K562 (cell line): Measurements from ENCODE around the gene AZU1. TPM values are rescaled to one million over a fixed set of nuclear protein-coding genes. Genes with fewer than 3 reads are reported as not detected.

Experiments used
- ATAC-seq: fragments of 200-7000 bp; cut with Tn5 transposase; 3 replicates; pipeline ENCODE4 v1.9.1; 2020; ENCODE audit warnings: moderate library complexity
- BruUV-seq: library from RNA; stranded (reverse); fragments of 400-500 nt; replicated peaks from 2 replicates; lab custom pipeline; 2021; lab: Mats Ljungman, UMichigan
- CTCF ChIA-PET: fragments of 300-600 bp; formaldehyde crosslinking; extraction: SDS; loops from one replicate; lab custom pipeline; 2021; ENCODE audit warnings: low intra/inter-chr PET ratio; lab: Yijun Ruan, JAX
- POLR2A ChIA-PET: fragments of 300-600, 350-650 bp; sonication (Branson Sonifier 250); formaldehyde crosslinking; extraction: SDS; loops from one replicate; lab custom pipeline; 2021; ENCODE audit warnings: antibody characterized with exemption, inconsistent platforms; lab: Yijun Ruan, JAX
- DNase-seq, 4 experiments: peaks; one replicate each; pipeline versions ENCODE4 v3.0.0 to v3.0.0-alpha.2; 2011 to 2018; ENCODE audit warnings: low spot score in 3 of 4, mixed read lengths in 3 of 4; ENCODE audit errors: extremely low read depth in 1 of 4
- FAIRE-seq: peaks from 2 replicates; lab custom pipeline; 2011; peaks lifted over from hg19 to GRCh38; lab: Jason Lieb, UNC
- H2AFZ ChIP-seq: 2 replicates; pipeline ENCODE4 v1.6.0; 2011; ENCODE audit warnings: low read depth, low read length, control low read depth, inconsistent platforms
- H3K27ac ChIP-seq: fragments of 200-600 bp; 3 replicates; pipeline ENCODE4 v1.8.0; 2011; ENCODE audit warnings: low read depth, mild to moderate bottlenecking, control low read depth, inconsistent platforms, low read length, moderate library complexity, mixed read lengths; ENCODE audit errors: extremely low read depth
- H3K27me3 ChIP-seq, 2 experiments: fragments of 300-600 bp in 1 of 2; 2 replicates in 1 of 2; 3 replicates in 1 of 2; pipeline versions ENCODE4 v1.6.0 to v1.8.0; 2011; ENCODE audit warnings: inconsistent platforms in 2 of 2, low read length in 2 of 2, mild to moderate bottlenecking in 1 of 2, mixed read lengths in 1 of 2, moderate library complexity in 1 of 2; ENCODE audit not compliant: control insufficient read depth in 2 of 2, insufficient read depth in 2 of 2
- H3K36me3 ChIP-seq: fragments of 300-600 bp; 3 replicates; pipeline ENCODE4 v1.8.0; 2011; ENCODE audit warnings: mild to moderate bottlenecking, low read length, inconsistent platforms; ENCODE audit not compliant: control insufficient read depth, insufficient read depth
- H3K4me1 ChIP-seq, 2 experiments: fragments of 200-600 bp in 1 of 2; replicated peaks in 1 of 2; 2 replicates in 1 of 2; 3 replicates in 1 of 2; pipeline versions ENCODE4 v1.5.1 to v1.8.0; 2011; ENCODE audit warnings: inconsistent platforms in 2 of 2, low read length in 2 of 2, mild to moderate bottlenecking in 1 of 2, mixed read lengths in 1 of 2, moderate library complexity in 1 of 2; ENCODE audit not compliant: control insufficient read depth in 2 of 2, insufficient read depth in 2 of 2
- H3K4me2 ChIP-seq: 2 replicates; pipeline ENCODE4 v1.6.1; 2011; ENCODE audit warnings: low read length, control low read depth, inconsistent platforms, mixed read lengths; ENCODE audit not compliant: insufficient read depth
- H3K4me3 ChIP-seq: fragments of 200-600 bp; sonication (generic), shearing (Covaris generic); 2 replicates; pipeline ENCODE4 v1.5.1; 2016; ENCODE audit warnings: control low read depth, inconsistent platforms
- H3K79me2 ChIP-seq: fragments of 200-600 bp; 3 replicates; pipeline ENCODE4 v1.8.0; 2011; ENCODE audit warnings: low read length, inconsistent platforms; ENCODE audit not compliant: control insufficient read depth, insufficient read depth
- H3K9ac ChIP-seq, 2 experiments: 2 replicates each; pipeline versions ENCODE4 v1.6.0 to v1.6.1; 2011; ENCODE audit warnings: low read depth in 2 of 2, low read length in 2 of 2, control low read depth in 1 of 2, inconsistent platforms in 1 of 2, mild to moderate bottlenecking in 1 of 2, mixed read lengths in 1 of 2; ENCODE audit not compliant: insufficient read depth in 1 of 2
- H3K9me1 ChIP-seq: one replicate; pipeline ENCODE4 v1.6.0; 2011; ENCODE audit warnings: inconsistent platforms, mild to moderate bottlenecking, low read length, moderate library complexity; ENCODE audit not compliant: control insufficient read depth, insufficient read depth
- H3K9me3 ChIP-seq: replicated peaks from 2 replicates; pipeline ENCODE4 v1.5.1; 2011; ENCODE audit warnings: low read depth, low read length, inconsistent platforms; ENCODE audit not compliant: control insufficient read depth, insufficient read depth
- H4K20me1 ChIP-seq: replicated peaks from 2 replicates; pipeline ENCODE4 v1.6.1; 2011; ENCODE audit warnings: low read length, inconsistent platforms, mixed read lengths; ENCODE audit not compliant: control insufficient read depth, insufficient read depth
- HNRNPL ChIP-seq: fragments of 200-400 bp; formaldehyde crosslinking; IDR thresholded peaks from 2 replicates; pipeline ENCODE4 v1.6.1; 2017; ENCODE audit warnings: low read depth, mild to moderate bottlenecking, low read length
- JUND ChIP-seq, 2 experiments: IDR thresholded peaks; 2 replicates in 1 of 2; 3 replicates in 1 of 2; pipeline ENCODE4 v1.6.1; 2011; ENCODE audit warnings: borderline replicate concordance in 2 of 2, low read depth in 2 of 2, low read length in 2 of 2, improper control_type of control experiment in 1 of 2, missing biosample characterization in 1 of 2, missing genetic modification characterization in 1 of 2, missing genetic modification reagents in 1 of 2
- POLR2G ChIP-seq: fragments of 200-400 bp; formaldehyde crosslinking; IDR thresholded peaks from 2 replicates; pipeline ENCODE4 v1.6.1; 2017; ENCODE audit warnings: low read depth, mild to moderate bottlenecking, antibody characterized with exemption, low read length, moderate library complexity
- RBFOX2 ChIP-seq: fragments of 200-400 bp; formaldehyde crosslinking; IDR thresholded peaks from 2 replicates; pipeline ENCODE4 v1.6.1; 2017; ENCODE audit warnings: low read depth, mild to moderate bottlenecking, low read length, moderate library complexity
- RBM22 ChIP-seq: fragments of 200-400 bp; formaldehyde crosslinking; IDR thresholded peaks from 2 replicates; pipeline ENCODE4 v1.6.1; 2018; ENCODE audit warnings: low read length, low read depth; ENCODE audit not compliant: poor library complexity, severe bottlenecking
- RBM39 ChIP-seq: fragments of 200-400 bp; formaldehyde crosslinking; optimal IDR thresholded peaks from 2 replicates; pipeline ENCODE3; 2018; ENCODE audit warnings: low read depth, low read length
- TFAP4 ChIP-seq: sonication (generic); formaldehyde crosslinking; IDR thresholded peaks from 2 replicates; pipeline ENCODE4 v1.8.0; 2022; ENCODE audit warnings: missing genetic modification reagents, mild to moderate bottlenecking, moderate library complexity, borderline replicate concordance
- VEZF1 ChIP-seq: fragments of 200-800 bp; sonication (Bioruptor generic); IDR thresholded peaks from 2 replicates; pipeline ENCODE4 v1.6.1; 2017; ENCODE audit warnings: missing genetic modification characterization, missing compliant biosample characterization
- ZBTB33 ChIP-seq: sonication (generic); formaldehyde crosslinking; IDR thresholded peaks from 2 replicates; pipeline ENCODE4 v1.8.1; 2023; ENCODE audit warnings: mild to moderate bottlenecking, missing genetic modification reagents
- WGBS: fragments of 100-300 bp; shearing (Covaris generic); methylation state at CpG from one replicate; pipeline ENCODE4 v1.1.6; 2016; ENCODE audit warnings: low coverage, mixed read lengths; ENCODE audit not compliant: insufficient coverage; ENCODE audit errors: missing lambda C conversion rate; 5-methylcytosine and 5-hydroxymethylcytosine counted together
- in situ Hi-C: fragments of 300-500 bp; cut with MboI; formaldehyde crosslinking; loops from 4 replicates; pipeline ENCODE4 v1.15.0; 2018; ENCODE audit warnings: inconsistent platforms, mixed read lengths
- intact Hi-C: fragments of 100-400 bp; cut with micrococcal nuclease; formaldehyde crosslinking; loops from 2 replicates; pipeline ENCODE4 v1.14.2; 2022
- polyA plus RNA-seq, 8 experiments: library from polyadenylated mRNA; depleted of rRNA in 4 of 8; stranded (reverse) in 5 of 8; unstranded in 3 of 8; fragments of >200 nt; fragmentation: Nextera tagmentation in 2 of 8; fragmentation: Illumina TruSeq in 1 of 8; extraction: Ambion mirVana in 2 of 8; extraction: Trizol in 1 of 8; gene quantifications; 2 replicates each; pipeline versions ENCODE4 v1.2.1 to v1.2.3, GENCODE V29; 2011 to 2014; ENCODE audit warnings: inconsistent platforms in 1 of 8, missing spikeins in 1 of 8
- total RNA-seq, 7 experiments: library from RNA; depleted of rRNA in 6 of 7; stranded (reverse); fragments of >200 nt in 6 of 7; fragmentation: Illumina TruSeq in 2 of 7; extraction: Trizol in 2 of 7; gene quantifications; 2 replicates each; pipeline versions ENCODE4 v1.2.1 to v1.2.3, GENCODE V29; 2011 to 2021; ENCODE audit warnings: low replicate concordance in 1 of 7

The AZU1 gene
- total and polyA plus RNA-seq, 9 of the 15 experiments (the other 6 are each of a cell fraction or from before 2014, with no cell fraction given) = 0.29 to 1.9 (median 0.59) TPM; not detected in 3

- in situ Hi-C loops = no loop called here
- DNase-seq = peak in 1 of 4 experiments; percentile 39
- TF ChIP-seq JUND (IDR thresholded peaks at IDR 0.05; ENCODE audit: borderline replicate concordance, low read depth, low read length) (no peak), JUND (tag; IDR thresholded peaks at IDR 0.05; ENCODE audit: borderline replicate concordance, low read depth, low read length) (no peak), POLR2G (peak; percentile 58), RBM39 (no peak), TFAP4 (peak; percentile 48; the same call in 1 of the 2 replicates), RBM22 (peak; percentile 41), RBFOX2 (peak; percentile 51), VEZF1 (CRISPR knock-in tag) (0 out of 2 replicates have a peak, but pooled peaks have one; percentile 25), HNRNPL (0 out of 2 replicates have a peak, but pooled peaks have one; percentile 64), ZBTB33 (peak; percentile 65; the same call in 1 of the 2 replicates)
- TF ChIP-seq, all 486 proteins: peak for 7
- no peak overlapping the region for H3K27ac ChIP-seq
- intact Hi-C loops = no loop called here
- ChIA-PET CTCF (no interaction called here), POLR2A (interaction anchor here (0.6 to 3.1 kb wide), 6 partner anchors 11 to 363 kb away, joined by 3 to 11 read pairs (median 4); partner anchors contain the start of gene PTBP1)
- FAIRE-seq (no peak), ATAC-seq (peak; percentile 46)
- no peak overlapping the region for H3K4me2 ChIP-seq
- H4K20me1 ChIP-seq = no peaks in the 10 kb centered on the region; the same call in 1 of the 2 replicates
- 86% methylated on average over 25 of the region's 37 CpGs for WGBS
- no peaks in the 10 kb centered on the region for H3K27me3 ChIP-seq
- no peaks in the 10 kb centered on the region for H3K79me2 ChIP-seq
- no peaks in the 10 kb centered on the region for H3K9me1 ChIP-seq
- H3K4me1 ChIP-seq = peaks cover 0 to 42% of the 10 kb centered on the region in 2 experiments; a peak in 2 of 5 replicates
- no peak overlapping the region for H3K9ac ChIP-seq
- H3K36me3 ChIP-seq = peaks cover 64% of the 10 kb centered on the region
- H3K4me3 ChIP-seq = no peak overlapping the region
- BruUV-seq = no TSS peak
- H2AFZ ChIP-seq = no peak overlapping the region
- no peaks in the 10 kb centered on the region for H3K9me3 ChIP-seq
These were observed 52.2 kb downstream of the AZU1 start for GRCh38 chr19:879711-880438.
